GM12874 (cell line): ENCODE measurements around the gene POU2AF1.

Experiments used
- TF ChIP-seq, protein P1 (sequence below): IDR thresholded peaks from 2 replicates; pipeline ENCODE4 v1.5.1; 2011; ENCODE audit warnings: low read depth, mild to moderate bottlenecking, control low read depth, low read length, moderate library complexity; ENCODE audit not compliant: insufficient read depth

The POU2AF1 gene

DNA sequence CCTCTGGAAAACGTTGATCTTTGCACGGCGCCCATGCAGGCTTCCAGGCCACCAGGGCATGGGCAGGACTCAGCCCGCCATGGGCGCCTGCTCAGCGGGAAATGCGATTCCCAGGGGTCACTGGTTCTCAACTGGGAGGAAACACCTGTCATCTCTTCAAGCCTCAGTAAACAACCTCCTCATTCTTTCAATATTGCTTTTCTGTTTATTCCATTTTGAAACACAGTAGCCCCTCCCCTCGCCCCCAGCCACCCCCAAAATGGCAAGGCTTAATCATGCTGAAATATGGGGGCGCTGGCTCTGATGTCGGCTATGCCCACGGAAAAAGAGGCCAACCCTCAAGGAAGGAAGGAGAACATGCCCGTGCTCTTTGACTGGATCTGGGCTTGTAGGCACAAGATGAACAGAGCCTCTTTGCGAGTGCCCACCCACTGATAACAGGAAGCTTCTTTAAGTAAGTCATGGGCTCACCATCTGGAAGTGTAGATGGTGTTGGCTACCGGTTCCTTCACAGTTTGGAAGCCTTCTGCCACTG, 594 bp upstream of the POU2AF1 start:
- TF ChIP-seq, protein P1, sequence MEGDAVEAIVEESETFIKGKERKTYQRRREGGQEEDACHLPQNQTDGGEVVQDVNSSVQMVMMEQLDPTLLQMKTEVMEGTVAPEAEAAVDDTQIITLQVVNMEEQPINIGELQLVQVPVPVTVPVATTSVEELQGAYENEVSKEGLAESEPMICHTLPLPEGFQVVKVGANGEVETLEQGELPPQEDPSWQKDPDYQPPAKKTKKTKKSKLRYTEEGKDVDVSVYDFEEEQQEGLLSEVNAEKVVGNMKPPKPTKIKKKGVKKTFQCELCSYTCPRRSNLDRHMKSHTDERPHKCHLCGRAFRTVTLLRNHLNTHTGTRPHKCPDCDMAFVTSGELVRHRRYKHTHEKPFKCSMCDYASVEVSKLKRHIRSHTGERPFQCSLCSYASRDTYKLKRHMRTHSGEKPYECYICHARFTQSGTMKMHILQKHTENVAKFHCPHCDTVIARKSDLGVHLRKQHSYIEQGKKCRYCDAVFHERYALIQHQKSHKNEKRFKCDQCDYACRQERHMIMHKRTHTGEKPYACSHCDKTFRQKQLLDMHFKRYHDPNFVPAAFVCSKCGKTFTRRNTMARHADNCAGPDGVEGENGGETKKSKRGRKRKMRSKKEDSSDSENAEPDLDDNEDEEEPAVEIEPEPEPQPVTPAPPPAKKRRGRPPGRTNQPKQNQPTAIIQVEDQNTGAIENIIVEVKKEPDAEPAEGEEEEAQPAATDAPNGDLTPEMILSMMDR: no peak

DNA sequence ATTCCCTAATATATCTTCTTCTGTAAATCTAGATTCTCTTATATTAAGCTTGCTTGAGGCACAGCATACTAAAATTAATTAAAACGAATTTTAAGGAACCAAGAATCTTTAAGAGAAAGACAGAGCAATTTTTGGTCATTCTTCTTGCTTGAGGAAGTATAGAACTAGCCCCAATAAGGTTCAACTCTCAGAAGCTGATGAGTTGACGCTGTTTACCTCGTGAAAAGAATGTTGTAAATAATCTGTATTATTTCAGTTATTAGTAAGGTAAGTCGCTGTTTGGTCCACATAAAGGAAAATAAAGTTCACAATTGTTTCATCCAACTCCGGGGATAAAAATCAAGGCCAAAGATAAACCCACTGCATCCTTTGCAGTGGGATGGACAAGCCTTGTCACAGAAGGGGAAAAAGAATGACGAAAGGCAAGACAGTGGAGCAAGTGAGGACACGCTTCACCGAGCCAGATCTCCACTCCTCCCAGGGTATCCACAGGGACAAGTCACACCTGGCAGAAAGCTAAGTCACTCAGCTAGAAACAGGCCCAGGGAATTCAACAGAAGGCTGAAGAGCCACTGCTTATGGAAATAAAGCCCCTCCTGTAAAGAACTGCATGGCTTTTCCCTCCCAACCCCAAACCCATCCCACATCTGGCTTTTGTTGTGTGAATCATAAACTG, 752 bp downstream of the POU2AF1 start:
- TF ChIP-seq, protein P1: no peak

DNA sequence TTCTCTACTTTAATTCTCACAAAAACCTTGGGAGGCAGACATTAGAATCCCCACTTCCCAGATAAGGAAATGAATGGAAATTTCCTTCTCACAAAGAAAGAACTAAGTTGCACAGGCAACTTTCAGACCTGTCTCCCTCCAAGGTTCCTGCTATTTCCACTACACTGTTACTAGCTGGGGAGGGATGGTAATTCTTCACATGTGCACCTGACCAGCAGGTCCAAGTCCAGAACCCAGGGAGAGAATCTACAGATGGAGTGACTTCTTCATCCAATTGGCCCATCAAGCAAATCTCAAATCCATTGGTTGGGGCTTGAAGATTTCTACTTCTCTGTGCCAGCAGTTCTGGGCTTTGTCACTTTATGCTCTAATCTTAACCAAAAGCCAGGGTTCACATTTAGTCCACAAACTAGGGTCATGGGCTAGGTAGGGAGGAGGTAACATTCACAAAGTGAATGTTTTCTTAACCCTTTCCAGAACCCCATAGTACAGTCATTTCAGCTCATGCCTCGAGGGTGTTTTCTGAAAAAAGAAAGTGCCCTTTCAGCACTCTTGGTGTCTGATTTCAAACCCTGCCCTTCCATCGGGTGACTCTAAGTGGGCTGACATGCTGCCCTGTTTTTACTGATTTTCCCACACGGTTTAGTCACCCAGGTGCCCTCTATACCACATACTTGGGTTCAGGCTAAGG, 2.7 kb downstream of the POU2AF1 start:
- TF ChIP-seq, protein P1: no peak

DNA sequence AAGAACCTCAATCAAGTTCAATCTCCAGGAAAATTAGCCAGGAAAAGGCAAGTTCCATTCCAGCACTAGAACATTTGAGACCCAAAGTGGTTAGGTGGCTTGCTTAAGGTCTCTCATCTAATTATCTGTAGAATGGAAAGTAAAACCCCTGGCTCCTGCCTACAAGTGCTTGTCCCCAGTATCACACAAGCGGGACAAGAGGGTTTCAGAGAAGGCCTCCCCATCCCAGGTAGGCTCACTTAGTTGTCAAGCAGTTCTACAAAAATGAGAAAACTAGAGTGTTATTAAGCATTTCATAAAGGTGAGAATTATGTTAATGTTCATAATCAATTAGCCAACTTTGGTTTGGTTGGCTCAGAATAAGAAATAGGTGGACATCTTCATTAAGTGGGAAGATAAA, 5.5 kb downstream of the POU2AF1 start:
- TF ChIP-seq, protein P1: no peak

DNA sequence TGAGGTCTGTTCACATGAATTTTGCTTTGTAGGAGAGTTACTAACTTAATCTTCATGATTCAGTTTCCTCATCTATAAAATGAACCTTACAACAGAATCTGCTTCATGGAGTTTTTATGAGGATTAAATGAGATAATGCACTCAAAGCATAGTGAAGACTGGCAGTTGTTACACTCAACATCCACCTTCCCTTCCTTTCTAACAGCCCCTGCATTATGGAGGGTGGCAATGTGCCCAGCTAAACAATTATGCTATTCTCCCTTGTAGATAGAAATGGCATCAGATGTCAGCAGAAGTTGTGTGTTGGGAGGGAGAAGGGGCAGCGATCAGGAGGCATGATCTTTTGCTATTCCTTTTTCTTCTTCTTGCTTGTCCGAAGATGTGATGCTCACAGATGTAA, 6.5 kb downstream of the POU2AF1 start:
- TF ChIP-seq, protein P1: no peak

DNA sequence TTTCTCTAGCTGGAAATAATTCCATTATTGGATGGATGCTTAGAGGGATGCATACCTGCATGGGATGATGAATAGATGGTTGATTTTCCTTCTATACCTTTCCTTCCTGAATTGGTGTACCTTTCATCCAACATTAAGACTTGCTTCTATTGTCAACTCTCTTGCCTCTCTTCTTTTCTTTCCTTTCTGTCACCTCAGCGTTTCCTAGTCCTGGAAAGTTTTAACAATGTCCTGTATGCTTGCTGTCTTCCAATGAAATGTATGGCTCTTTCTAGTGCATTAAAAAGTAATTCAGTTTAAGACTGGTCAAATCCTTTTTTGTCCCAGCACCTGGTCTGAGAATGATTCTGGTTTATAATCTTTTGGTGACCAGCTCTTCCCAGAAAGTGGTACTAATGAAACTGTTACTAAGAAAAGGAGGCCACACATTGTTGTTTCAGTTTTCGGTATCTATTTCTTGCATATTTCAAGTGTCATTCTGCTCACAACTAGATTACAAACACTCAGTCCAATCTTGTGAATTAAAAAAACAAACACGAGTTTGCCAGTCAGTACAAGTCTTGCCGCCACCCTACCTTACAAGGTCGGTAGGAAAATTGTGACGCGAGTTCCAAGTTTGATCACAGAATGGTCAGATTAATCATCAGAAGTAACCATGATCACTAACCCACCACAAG, 8.0 kb downstream of the POU2AF1 start:
- TF ChIP-seq, protein P1: no peak

DNA sequence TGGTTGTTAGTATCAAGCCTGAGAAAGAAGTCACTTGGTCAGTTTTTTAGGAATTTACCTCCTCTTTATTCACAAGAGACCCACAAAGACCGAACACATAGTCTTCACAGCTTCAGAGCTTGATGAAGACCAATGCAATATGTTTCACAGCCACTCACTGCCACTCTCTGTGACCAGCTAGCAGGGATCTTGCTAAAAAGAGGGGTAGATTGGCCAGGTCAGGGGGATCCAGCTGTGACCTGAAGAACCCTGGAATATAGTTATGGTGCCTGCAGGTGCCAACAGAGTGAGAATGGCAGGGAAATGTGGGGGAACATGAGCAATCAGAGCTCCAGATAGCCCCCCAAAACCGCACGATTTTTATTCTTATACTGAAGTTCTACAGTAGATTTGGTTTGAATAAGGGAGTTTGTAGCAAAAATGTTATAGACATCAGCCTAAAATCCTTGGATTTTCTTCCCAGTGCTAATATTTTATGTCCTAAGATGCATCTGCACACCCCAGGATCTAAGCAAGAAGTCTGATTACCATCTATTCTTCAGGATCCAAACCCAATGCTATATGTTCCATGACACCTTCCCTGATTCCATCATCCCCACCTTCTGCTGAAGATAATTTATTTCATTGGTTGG, 8.7 kb downstream of the POU2AF1 start:
- TF ChIP-seq, protein P1: no peak
